ENCODE data around the gene GPR132. TPM values are rescaled to one million over a fixed set of nuclear protein-coding genes. Genes with fewer than 3 reads are reported as not detected.

The GPR132 gene
- total and polyA plus RNA-seq, 2 experiments from 2014 or later = 0.14 TPM; not detected in 1

DNA sequence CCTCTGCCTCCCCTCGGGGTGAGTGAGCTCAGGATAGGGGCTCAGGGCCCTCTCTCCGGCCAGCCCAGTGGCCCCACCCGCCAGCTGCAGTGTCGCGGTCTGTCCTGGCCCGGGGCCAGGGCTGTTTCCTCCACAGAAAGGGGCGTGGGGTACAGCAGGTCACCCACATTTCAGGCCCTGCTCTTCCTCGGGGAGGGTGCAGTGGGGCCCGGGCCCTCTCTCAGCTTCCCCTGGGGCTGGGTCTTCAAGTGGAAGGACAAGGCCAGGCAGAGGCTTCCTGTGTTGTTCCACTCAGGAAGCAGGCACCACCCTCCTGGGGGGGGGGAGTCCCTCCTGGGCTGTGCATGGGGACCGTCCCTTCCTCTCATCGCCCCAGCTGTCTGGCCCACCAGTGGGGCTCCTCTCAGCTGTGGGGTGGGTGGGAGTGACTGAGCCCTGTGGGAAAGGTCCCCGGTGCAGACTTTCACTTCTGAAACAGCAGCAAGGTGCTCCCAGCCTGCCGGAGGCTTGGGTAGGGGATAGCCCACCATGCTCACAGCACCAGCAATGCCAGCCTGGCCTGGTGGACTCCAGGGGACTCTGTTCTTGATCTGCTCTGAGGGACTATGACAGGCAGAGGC, 3.7 kb downstream of the GPR132 start:
- no peak overlapping the region for H3K4me3 Mint-ChIP-seq
- H3K9me3 Mint-ChIP-seq = no peaks in the 10 kb centered on the region
- ATAC-seq (no peak), DNase-seq (ENCODE audit: low spot score) (no peak)
- H3K36me3 Mint-ChIP-seq (ENCODE audit: low read depth) = no peaks in the 10 kb centered on the region; the same call in 2 of the 3 replicates
- Histone ChIP-seq H2AFZ (no peak overlapping the region), H3K79me2 (replicated peaks; ENCODE audit: insufficient read depth) (no peaks in the 10 kb centered on the region), H3K4me1 (ENCODE audit: insufficient read depth) (no peaks in the 10 kb centered on the region; the same call in 1 of the 2 replicates), H3K9me2 (ENCODE audit: insufficient read depth) (no peaks in the 10 kb centered on the region), H3K27ac (ENCODE audit: low read depth) (no peak overlapping the region), H3F3A (replicated peaks; ENCODE audit: low read depth) (no peaks in the 10 kb centered on the region), H3K36me3 (ENCODE audit: insufficient read depth) (no peaks in the 10 kb centered on the region), H3K27me3 (ENCODE audit: insufficient read depth) (no peaks in the 10 kb centered on the region), H3K4me2 (no peak overlapping the region), H3K4me3 (no peak overlapping the region), H4K20me1 (replicated peaks; ENCODE audit: insufficient read depth) (no peaks in the 10 kb centered on the region)
- TF ChIP-seq NANOG (IDR thresholded peaks at IDR 0.05; ENCODE audit: borderline replicate concordance) = no peak
- TF ChIP-seq JUNB (IDR thresholded peaks at IDR 0.05; ENCODE audit: unreplicated experiment) = no peak
- TF ChIP-seq POLR2AphosphoS5 (IDR thresholded peaks at IDR 0.05; ENCODE audit: low read depth) = no peak
- TF ChIP-seq ZNF331 (CRISPR knock-in tag; IDR thresholded peaks at IDR 0.05; ENCODE audit: low read depth) = no peak
- no peak for TF ChIP-seq STAT1 (IDR thresholded peaks at IDR 0.05; ENCODE audit: unreplicated experiment)
- no peak for TF ChIP-seq CREB1 (CRISPR knock-in tag; IDR thresholded peaks at IDR 0.05; ENCODE audit: low read depth)
- TF ChIP-seq, protein P1, sequence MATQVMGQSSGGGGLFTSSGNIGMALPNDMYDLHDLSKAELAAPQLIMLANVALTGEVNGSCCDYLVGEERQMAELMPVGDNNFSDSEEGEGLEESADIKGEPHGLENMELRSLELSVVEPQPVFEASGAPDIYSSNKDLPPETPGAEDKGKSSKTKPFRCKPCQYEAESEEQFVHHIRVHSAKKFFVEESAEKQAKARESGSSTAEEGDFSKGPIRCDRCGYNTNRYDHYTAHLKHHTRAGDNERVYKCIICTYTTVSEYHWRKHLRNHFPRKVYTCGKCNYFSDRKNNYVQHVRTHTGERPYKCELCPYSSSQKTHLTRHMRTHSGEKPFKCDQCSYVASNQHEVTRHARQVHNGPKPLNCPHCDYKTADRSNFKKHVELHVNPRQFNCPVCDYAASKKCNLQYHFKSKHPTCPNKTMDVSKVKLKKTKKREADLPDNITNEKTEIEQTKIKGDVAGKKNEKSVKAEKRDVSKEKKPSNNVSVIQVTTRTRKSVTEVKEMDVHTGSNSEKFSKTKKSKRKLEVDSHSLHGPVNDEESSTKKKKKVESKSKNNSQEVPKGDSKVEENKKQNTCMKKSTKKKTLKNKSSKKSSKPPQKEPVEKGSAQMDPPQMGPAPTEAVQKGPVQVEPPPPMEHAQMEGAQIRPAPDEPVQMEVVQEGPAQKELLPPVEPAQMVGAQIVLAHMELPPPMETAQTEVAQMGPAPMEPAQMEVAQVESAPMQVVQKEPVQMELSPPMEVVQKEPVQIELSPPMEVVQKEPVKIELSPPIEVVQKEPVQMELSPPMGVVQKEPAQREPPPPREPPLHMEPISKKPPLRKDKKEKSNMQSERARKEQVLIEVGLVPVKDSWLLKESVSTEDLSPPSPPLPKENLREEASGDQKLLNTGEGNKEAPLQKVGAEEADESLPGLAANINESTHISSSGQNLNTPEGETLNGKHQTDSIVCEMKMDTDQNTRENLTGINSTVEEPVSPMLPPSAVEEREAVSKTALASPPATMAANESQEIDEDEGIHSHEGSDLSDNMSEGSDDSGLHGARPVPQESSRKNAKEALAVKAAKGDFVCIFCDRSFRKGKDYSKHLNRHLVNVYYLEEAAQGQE (IDR thresholded peaks at IDR 0.05; ENCODE audit: unreplicated experiment) = no peak
- no peak for TF ChIP-seq ZNF462 (CRISPR knock-in tag; IDR thresholded peaks at IDR 0.05)
- TF ChIP-seq, protein P2, sequence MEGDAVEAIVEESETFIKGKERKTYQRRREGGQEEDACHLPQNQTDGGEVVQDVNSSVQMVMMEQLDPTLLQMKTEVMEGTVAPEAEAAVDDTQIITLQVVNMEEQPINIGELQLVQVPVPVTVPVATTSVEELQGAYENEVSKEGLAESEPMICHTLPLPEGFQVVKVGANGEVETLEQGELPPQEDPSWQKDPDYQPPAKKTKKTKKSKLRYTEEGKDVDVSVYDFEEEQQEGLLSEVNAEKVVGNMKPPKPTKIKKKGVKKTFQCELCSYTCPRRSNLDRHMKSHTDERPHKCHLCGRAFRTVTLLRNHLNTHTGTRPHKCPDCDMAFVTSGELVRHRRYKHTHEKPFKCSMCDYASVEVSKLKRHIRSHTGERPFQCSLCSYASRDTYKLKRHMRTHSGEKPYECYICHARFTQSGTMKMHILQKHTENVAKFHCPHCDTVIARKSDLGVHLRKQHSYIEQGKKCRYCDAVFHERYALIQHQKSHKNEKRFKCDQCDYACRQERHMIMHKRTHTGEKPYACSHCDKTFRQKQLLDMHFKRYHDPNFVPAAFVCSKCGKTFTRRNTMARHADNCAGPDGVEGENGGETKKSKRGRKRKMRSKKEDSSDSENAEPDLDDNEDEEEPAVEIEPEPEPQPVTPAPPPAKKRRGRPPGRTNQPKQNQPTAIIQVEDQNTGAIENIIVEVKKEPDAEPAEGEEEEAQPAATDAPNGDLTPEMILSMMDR (conservative IDR thresholded peaks at IDR 0.05; ENCODE audit: low read depth in 2 of 2) = no peak
- TF ChIP-seq ZNF114 (CRISPR knock-in tag; IDR thresholded peaks at IDR 0.05) = no peak
- no peak for TF ChIP-seq EZH2phosphoT487 (IDR thresholded peaks at IDR 0.05; ENCODE audit: unreplicated experiment)
- TF ChIP-seq EZH2 (IDR thresholded peaks at IDR 0.05; ENCODE audit: low read depth, unreplicated experiment) = no peak
- TF ChIP-seq, protein P3, sequence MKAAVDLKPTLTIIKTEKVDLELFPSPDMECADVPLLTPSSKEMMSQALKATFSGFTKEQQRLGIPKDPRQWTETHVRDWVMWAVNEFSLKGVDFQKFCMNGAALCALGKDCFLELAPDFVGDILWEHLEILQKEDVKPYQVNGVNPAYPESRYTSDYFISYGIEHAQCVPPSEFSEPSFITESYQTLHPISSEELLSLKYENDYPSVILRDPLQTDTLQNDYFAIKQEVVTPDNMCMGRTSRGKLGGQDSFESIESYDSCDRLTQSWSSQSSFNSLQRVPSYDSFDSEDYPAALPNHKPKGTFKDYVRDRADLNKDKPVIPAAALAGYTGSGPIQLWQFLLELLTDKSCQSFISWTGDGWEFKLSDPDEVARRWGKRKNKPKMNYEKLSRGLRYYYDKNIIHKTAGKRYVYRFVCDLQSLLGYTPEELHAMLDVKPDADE (IDR thresholded peaks at IDR 0.05) = no peak
- H3K27ac Mint-ChIP-seq = no peak overlapping the region
- H3K4me1 Mint-ChIP-seq = peaks cover 19% of the 10 kb centered on the region
- peaks cover 20% of the 10 kb centered on the region for H3K27me3 Mint-ChIP-seq (ENCODE audit: insufficient read depth, low read depth, poor library complexity)
